Activated naive CD8-positive, alpha-beta T cell treated with anti-CD3 and anti-CD28 coated beads, Interleukin-2, amount 10 ng/mL, durations not matched to agents 7 days and 5 days (primary cell): ENCODE measurements around the gene ANP32E. TPM values are rescaled to one million over a fixed set of nuclear protein-coding genes. Genes with fewer than 3 reads are reported as not detected.
"Not testable (repeated sequence)": the region's sequence is repeated elsewhere in the genome, so short reads cannot be mapped to it uniquely, and the experiment has no call there.

Source experiments
- ATAC-seq: fragments of 150-1000 bp; cut with Tn5 transposase; one replicate; pipeline ENCODE4 v1.10.0; 2021; ENCODE audit warnings: low read depth, moderate library complexity
- POLR2A ChIA-PET: fragments of 350-600 bp; sonication (Branson Sonifier 250); formaldehyde crosslinking; loops from one replicate; lab custom pipeline; 2021; ENCODE audit warnings: antibody characterized with exemption; lab: Charles Lee
- DNase-seq: peaks from one replicate; pipeline ENCODE4 v3.0.0; 2021
- H3K27ac Mint-ChIP-seq: one replicate; pipeline ENCODE4 v1.8.0; 2022; ENCODE audit warnings: mild to moderate bottlenecking, mixed read lengths
- H3K27me3 Mint-ChIP-seq: one replicate; pipeline ENCODE4 v1.8.0; 2022; ENCODE audit warnings: mild to moderate bottlenecking, moderate library complexity, mixed read lengths
- H3K36me3 Mint-ChIP-seq: one replicate; pipeline ENCODE4 v1.8.0; 2021; ENCODE audit warnings: mild to moderate bottlenecking, mixed read lengths
- H3K4me1 Mint-ChIP-seq: one replicate; pipeline ENCODE4 v1.8.0; 2021; ENCODE audit warnings: mixed read lengths
- H3K4me3 Mint-ChIP-seq: one replicate; pipeline ENCODE4 v1.8.0; 2022; ENCODE audit warnings: mild to moderate bottlenecking, moderate library complexity, mixed read lengths
- H3K9me3 Mint-ChIP-seq: one replicate; pipeline ENCODE4 v1.8.0; 2021; ENCODE audit warnings: mixed read lengths
- total RNA-seq, 2 experiments: library from RNA; stranded (reverse); gene quantifications; one replicate each; pipeline ENCODE4 v1.2.3, GENCODE V29; 2021

Gene ANP32E
- total RNA-seq, 2 experiments from 2014 or later: 113 to 115 TPM

GRCh38 chr1:150237746-150238145, 1.8 kb upstream of the ANP32E start:
- no peak for DNase-seq
- POLR2A ChIA-PET: no interaction called here
- H3K4me1 Mint-ChIP-seq: peaks cover 27% of the 10 kb centered on the region
- H3K36me3 Mint-ChIP-seq: no peaks in the 10 kb centered on the region
- H3K27ac Mint-ChIP-seq: peak overlapping the region; percentile 20
- no peaks in the 10 kb centered on the region for H3K9me3 Mint-ChIP-seq
- ATAC-seq: no peak
- H3K4me3 Mint-ChIP-seq: peak overlapping the region; percentile 20
- H3K27me3 Mint-ChIP-seq: peaks cover 4% of the 10 kb centered on the region

GRCh38 chr1:150237176-150237575, 1.3 kb upstream of the ANP32E start:
- H3K27me3 Mint-ChIP-seq, H3K4me3 Mint-ChIP-seq, DNase-seq, ATAC-seq, H3K36me3 Mint-ChIP-seq, H3K9me3 Mint-ChIP-seq, H3K27ac Mint-ChIP-seq: not testable (repeated sequence)
- POLR2A ChIA-PET: interaction anchor here (1.0 to 2.6 kb wide), 3 partner anchors 17 to 325 kb away, joined by 3 to 9 read pairs (median 3); partner anchors contain the start of gene RPRD2
- H3K4me1 Mint-ChIP-seq: peaks cover 24% of the 10 kb centered on the region

- peaks cover 24% of the 10 kb centered on the region for H3K4me1 Mint-ChIP-seq
- H3K27ac Mint-ChIP-seq: no peak overlapping the region
- no peaks in the 10 kb centered on the region for H3K9me3 Mint-ChIP-seq
- no peaks in the 10 kb centered on the region for H3K36me3 Mint-ChIP-seq
- ATAC-seq (no peak), DNase-seq (no peak)
- peaks cover 3% of the 10 kb centered on the region for H3K27me3 Mint-ChIP-seq
- POLR2A ChIA-PET: interaction anchor here (0.5 to 2.6 kb wide), 6 partner anchors 9 to 642 kb away, joined by 3 to 9 read pairs (median 3); partner anchors contain the start of gene RPRD2
- H3K4me3 Mint-ChIP-seq: no peak overlapping the region
Observed at GRCh38 chr1:150236614-150237100, 745 bp upstream of the ANP32E start.

GRCh38 chr1:150235294-150235851, 539 bp downstream of the ANP32E start:
- no peak overlapping the region for H3K4me3 Mint-ChIP-seq
- DNase-seq: peak; percentile 63
- ATAC-seq: no peak
- H3K9me3 Mint-ChIP-seq: no peaks in the 10 kb centered on the region
- no peak overlapping the region for H3K27ac Mint-ChIP-seq
- POLR2A ChIA-PET: interaction anchor here (0.6 to 3.9 kb wide), 11 partner anchors 12 to 954 kb away, joined by 3 to 30 read pairs (median 4); partner anchors contain the start of genes CIART, PLEKHO1, RPRD2 and VPS72
- H3K36me3 Mint-ChIP-seq: peaks cover 5% of the 10 kb centered on the region
- H3K4me1 Mint-ChIP-seq: peaks cover 22% of the 10 kb centered on the region
- H3K27me3 Mint-ChIP-seq: no peaks in the 10 kb centered on the region

GRCh38 chr1:150234566-150235293, 1.2 kb downstream of the ANP32E start:
- ATAC-seq (peak; percentile 57), DNase-seq (peak; percentile 90)
- Mint-ChIP-seq H3K36me3 (peaks cover 8% of the 10 kb centered on the region), H3K9me3 (no peaks in the 10 kb centered on the region), H3K4me1 (peaks cover 22% of the 10 kb centered on the region), H3K27me3 (no peaks in the 10 kb centered on the region), H3K4me3 (no peak overlapping the region), H3K27ac (peak overlapping the region; percentile 97)
- POLR2A ChIA-PET: interaction anchor here (0.6 to 3.9 kb wide), 19 partner anchors 21 to 351 kb away, joined by 3 to 30 read pairs (median 4); partner anchors contain the start of genes APH1A, CIART, MCL1 and PLEKHO1

- POLR2A ChIA-PET: interaction anchor here (0.6 to 3.9 kb wide), 20 partner anchors 12 to 351 kb away, joined by 3 to 30 read pairs (median 4); partner anchors contain the start of genes APH1A, MCL1, PLEKHO1 and TARS2
- Mint-ChIP-seq H3K4me1 (peaks cover 22% of the 10 kb centered on the region), H3K9me3 (no peaks in the 10 kb centered on the region), H3K4me3 (no peak overlapping the region), H3K27me3 (no peaks in the 10 kb centered on the region), H3K36me3 (peaks cover 8% of the 10 kb centered on the region), H3K27ac (peak overlapping the region; percentile 97)
- no peak for ATAC-seq
- DNase-seq: no peak
Observed at GRCh38 chr1:150234309-150234565, 1.7 kb downstream of the ANP32E start.

GRCh38 chr1:150233359-150234308, 2.3 kb downstream of the ANP32E start:
- no peak for ATAC-seq
- no peak overlapping the region for H3K4me3 Mint-ChIP-seq
- no peaks in the 10 kb centered on the region for H3K27me3 Mint-ChIP-seq
- H3K9me3 Mint-ChIP-seq: no peaks in the 10 kb centered on the region
- peak overlapping the region; percentile 97 for H3K27ac Mint-ChIP-seq
- peaks cover 13% of the 10 kb centered on the region for H3K36me3 Mint-ChIP-seq
- peaks cover 25% of the 10 kb centered on the region for H3K4me1 Mint-ChIP-seq
- DNase-seq: no peak
- POLR2A ChIA-PET: interaction anchor here (0.6 to 3.9 kb wide), 17 partner anchors 11 to 352 kb away, joined by 3 to 30 read pairs (median 5); partner anchors contain the start of genes APH1A, MCL1, PLEKHO1 and TARS2

- DNase-seq, H3K9me3 Mint-ChIP-seq, H3K27me3 Mint-ChIP-seq, ATAC-seq, H3K4me3 Mint-ChIP-seq: not testable (repeated sequence)
- Mint-ChIP-seq H3K36me3 (peaks cover 13% of the 10 kb centered on the region), H3K27ac (peak overlapping the region; percentile 97), H3K4me1 (peaks cover 25% of the 10 kb centered on the region)
- POLR2A ChIA-PET: interaction anchor here (1.2 to 3.9 kb wide), 7 partner anchors 10 to 345 kb away, joined by 3 to 30 read pairs (median 9); partner anchors contain the start of genes APH1A and TARS2
Observed at GRCh38 chr1:150232921-150233320, 3.0 kb downstream of the ANP32E start.

GRCh38 chr1:150228246-150228645, 7.7 kb downstream of the ANP32E start:
- H3K27ac Mint-ChIP-seq, H3K27me3 Mint-ChIP-seq, POLR2A ChIA-PET, DNase-seq, H3K9me3 Mint-ChIP-seq, H3K4me3 Mint-ChIP-seq, ATAC-seq: not testable (repeated sequence)
- H3K4me1 Mint-ChIP-seq: peaks cover 22% of the 10 kb centered on the region
- H3K36me3 Mint-ChIP-seq: peaks cover 39% of the 10 kb centered on the region

GRCh38 chr1:150227228-150227627, 8.7 kb downstream of the ANP32E start:
- no peaks in the 10 kb centered on the region for H3K9me3 Mint-ChIP-seq
- DNase-seq (no peak), ATAC-seq (no peak)
- POLR2A ChIA-PET: no interaction called here
- peaks cover 18% of the 10 kb centered on the region for H3K4me1 Mint-ChIP-seq
- H3K4me3 Mint-ChIP-seq: no peak overlapping the region
- peaks cover 42% of the 10 kb centered on the region for H3K36me3 Mint-ChIP-seq
- no peak overlapping the region for H3K27ac Mint-ChIP-seq
- no peaks in the 10 kb centered on the region for H3K27me3 Mint-ChIP-seq

GRCh38 chr1:150226486-150226885, 9.4 kb downstream of the ANP32E start:
- no peak for ATAC-seq
- H3K27ac Mint-ChIP-seq: peak overlapping the region; percentile 66
- no peaks in the 10 kb centered on the region for H3K9me3 Mint-ChIP-seq
- H3K36me3 Mint-ChIP-seq: peaks cover 44% of the 10 kb centered on the region
- H3K27me3 Mint-ChIP-seq: no peaks in the 10 kb centered on the region
- H3K4me3 Mint-ChIP-seq: no peak overlapping the region
- POLR2A ChIA-PET: no interaction called here
- peaks cover 18% of the 10 kb centered on the region for H3K4me1 Mint-ChIP-seq
- DNase-seq: no peak

- no peaks in the 10 kb centered on the region for H3K27me3 Mint-ChIP-seq
- POLR2A ChIA-PET: interaction anchor here (1.1 kb wide), 1 partner anchor 139 kb away, joined by 3 read pairs; the partner anchor contains the start of gene RPRD2
- H3K9me3 Mint-ChIP-seq: no peaks in the 10 kb centered on the region
- peaks cover 18% of the 10 kb centered on the region for H3K4me1 Mint-ChIP-seq
- ATAC-seq: no peak
- H3K36me3 Mint-ChIP-seq: peaks cover 43% of the 10 kb centered on the region
- no peak overlapping the region for H3K4me3 Mint-ChIP-seq
- H3K27ac Mint-ChIP-seq: no peak overlapping the region
- no peak for DNase-seq
Observed at GRCh38 chr1:150225546-150225945, 10.4 kb downstream of the ANP32E start.
